HG03139 (cell line): Measurements from ENCODE around the gene MEGF6.

Source experiments
- ATAC-seq: cut with Tn5 transposase; IDR thresholded peaks from one replicate; pipeline ENCODE4 v1.9.1; 2021; ENCODE audit not compliant: unreplicated experiment

The MEGF6 gene

DNA sequence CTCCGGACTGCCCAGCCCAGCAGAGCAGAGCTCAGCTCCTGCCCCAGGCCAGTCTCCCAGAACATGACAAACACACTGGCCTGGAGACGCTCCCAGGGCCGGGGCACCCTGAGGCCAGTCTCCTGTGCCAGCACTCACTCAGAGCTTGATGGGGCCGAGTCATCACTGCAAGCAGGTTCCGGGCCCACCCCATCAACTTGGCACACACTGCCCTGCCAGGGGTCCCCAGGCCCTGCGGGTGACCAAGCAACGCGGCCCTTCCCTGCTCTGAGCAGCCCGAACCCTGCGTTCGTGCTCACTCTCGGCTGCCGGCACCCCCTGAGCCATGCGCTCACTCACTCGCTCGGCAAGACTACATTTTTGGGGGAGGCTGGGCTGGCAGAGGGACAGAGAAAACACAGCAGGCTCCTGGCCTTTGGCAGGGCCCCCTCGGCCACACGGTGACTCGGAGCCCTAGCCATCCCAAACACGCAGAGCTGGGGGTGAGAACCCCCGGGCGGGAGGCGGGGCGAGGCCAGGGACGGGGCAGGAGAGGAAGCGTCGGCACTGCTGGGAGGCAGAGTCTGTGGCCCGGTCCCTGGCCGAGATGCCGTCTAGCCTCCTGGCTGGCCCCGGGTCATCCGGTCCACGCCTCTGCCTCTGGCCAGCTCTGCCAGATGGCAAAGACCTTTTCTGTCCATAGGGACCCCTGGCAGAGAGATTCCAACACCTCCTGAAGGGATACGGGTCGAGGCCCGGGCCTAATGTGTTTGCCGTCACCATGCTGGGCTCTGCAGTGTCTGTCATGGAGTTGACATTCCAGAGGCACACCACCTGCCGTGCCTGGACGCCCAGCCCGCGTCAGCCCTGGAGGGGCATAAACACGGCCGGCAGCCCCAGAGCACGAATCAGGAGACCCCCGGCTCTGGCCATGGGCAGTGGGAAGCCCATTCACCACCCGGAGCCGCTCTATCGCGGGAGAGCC lies 68.0 kb downstream of the MEGF6 start:
- no peak for ATAC-seq

DNA sequence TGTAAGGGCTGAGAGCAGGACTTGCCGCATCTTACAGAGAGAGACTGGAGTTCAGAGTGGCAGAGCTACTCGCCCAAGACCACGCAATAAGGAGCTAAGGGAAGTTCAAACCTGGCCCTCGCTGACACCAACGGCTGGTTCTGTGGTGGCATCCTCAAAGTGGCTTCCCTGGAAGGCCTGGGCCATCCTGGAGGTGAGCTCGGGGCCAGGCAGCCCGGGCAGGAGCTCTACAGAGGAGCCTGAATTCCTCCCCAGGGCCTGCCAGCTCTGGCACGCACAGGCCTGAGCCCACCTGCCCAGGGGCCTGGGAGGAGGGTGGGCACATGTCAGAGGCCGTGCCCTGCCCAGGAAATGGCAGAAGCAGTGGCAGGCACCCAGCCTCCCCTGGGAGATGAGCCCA lies 68.6 kb downstream of the MEGF6 start:
- no peak for ATAC-seq

DNA sequence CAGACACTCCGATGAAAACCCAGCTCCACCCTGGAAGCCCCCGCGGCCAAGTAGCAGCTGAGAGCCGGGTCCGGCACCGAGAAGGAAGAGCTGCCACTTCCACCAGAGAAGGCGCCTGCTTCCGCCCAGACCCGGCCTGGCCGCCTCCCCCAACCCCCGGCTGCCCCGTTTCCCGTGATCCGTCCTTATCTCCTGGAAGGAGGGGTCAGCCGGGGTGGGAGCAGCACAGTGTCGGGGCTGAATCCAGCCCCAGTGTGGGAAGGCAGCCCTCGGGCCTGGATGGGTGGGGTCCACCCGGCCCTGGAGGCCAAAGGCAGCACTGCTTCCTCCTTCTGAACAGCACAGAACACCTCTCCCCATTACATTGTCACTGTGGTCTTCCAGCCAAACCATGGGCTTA lies 69.4 kb downstream of the MEGF6 start:
- ATAC-seq = no peak

DNA sequence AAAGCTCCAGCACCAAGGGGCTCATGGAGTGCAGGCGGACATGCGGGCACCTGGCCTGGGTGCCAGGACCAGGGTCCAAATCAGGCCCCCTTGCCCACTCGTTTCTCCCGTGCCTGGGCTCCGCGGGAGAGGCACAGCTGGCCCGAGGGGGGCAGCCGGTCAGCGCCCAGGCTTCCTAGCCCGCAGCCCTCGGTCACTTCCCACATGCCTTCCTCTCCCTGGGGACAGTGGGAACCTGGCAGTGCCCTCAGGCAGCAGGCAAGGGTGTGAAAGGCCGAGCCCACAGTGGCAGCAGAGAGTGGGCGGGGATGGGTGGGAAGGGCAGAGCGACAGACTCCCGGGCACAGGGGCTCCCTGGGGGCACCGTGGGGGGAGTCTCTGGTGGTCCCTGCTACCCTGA lies 69.8 kb downstream of the MEGF6 start:
- ATAC-seq = no peak

DNA sequence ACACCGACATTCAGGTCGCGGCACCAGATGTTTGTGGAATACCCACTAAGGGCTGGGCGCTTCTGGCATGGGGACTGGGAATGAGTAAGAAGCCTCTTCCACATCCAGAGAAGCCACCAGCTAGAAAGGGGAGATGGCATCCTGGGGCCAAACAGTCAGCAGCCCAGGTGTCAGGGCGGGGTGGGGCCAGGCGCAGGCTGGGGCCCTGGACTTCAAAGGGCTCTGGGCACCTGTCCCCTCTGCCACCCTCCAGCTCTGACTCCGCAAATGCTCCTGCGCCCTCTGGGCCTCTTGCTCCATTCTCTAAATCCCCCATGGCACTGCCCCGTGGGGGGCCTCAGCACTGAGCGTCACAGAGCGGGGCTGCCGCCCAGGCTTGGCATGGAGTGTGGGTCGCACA lies 70.4 kb downstream of the MEGF6 start:
- ATAC-seq = no peak

DNA sequence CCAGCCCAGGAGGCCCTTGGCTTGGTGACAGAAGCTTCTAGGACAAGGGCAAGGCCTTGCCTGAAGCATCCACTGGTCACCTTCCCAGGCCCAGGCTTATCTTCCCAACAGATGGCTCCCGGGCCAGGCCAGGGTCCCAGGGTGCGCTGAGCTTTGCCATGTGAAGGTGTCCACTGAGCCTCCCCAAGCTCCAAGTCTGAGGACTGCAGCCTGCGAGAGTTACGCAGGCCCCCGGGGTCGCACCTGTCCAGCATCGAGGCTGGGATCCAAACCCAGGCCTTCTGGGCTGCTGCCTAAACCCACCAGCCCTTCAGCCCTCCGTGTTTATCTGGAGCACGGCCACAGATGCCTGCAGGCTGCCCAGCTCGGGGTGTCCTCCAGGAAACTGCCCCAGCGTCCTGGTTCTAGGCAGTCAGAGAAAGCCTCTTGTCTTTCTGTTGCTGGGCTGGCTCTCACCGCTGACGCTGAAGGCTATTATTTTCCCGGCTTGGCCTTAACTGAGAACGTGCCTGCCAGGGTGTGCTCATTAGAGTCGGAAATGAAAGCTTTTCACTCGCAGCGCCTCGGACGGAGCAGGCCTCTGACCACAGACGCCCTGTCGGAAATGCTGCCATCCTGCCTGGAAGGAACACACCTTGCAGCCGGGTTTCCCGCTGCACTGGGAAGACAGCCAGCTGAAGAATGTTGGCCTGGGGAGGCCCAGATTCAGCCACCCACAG lies 71.4 kb downstream of the MEGF6 start:
- ATAC-seq = no peak

DNA sequence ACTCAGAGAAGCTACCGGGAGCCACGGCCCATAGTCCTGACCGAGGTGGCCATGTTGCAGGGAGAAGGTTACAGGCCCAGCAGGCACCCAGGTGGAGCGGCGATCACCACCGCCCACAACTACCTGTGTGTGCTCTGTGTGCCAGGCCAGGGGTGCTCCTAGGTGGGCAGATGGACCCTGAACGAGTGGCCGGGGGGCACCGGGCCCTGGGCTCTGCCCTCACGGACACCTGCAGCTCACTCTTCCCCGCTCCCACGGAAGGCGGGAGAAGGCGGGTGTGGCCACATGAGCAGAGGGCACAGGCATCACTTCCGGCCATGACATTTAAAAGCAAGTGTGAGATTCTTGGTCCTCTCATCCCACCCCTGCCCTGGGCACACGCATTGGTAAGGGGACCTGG lies 73.9 kb downstream of the MEGF6 start:
- ATAC-seq = no peak

DNA sequence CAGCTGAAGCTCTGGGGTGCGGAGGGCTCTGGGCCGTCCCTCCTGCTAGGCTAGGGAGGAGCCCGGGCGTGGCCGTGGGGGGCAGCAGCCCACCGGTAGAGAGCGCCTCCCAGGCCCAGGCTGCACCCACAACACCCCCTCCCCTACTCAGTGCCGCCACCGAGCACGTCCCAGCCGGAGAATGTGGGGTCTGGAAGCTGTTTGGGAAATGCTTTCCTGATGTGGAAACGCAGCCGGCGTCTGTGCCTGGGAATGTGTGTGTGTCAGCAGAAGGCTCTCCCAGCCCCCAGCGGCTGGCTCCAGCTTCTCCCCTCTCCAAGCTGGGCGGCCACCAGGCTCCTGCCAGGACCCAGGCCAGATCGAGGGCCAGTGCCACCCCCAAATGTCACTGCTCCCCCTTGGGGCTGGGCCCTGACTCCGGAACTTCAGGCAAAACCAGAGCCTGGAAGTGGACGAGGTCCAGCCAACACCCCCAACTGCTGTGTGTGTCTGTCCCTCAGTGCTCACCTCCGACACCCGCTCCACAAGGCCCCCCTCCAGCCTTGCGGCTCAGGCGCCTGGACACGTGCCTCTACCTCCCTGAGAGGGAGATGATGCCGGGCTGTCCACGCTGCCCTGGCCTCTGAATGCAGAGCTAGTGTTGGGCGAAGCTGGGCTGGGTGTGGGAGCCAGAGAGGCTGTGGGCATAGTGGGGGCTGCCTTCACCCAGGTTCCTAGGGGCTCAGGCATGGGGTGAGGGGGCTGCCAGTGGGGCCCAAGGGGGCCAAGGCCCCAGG lies 74.7 kb downstream of the MEGF6 start:
- ATAC-seq = no peak

DNA sequence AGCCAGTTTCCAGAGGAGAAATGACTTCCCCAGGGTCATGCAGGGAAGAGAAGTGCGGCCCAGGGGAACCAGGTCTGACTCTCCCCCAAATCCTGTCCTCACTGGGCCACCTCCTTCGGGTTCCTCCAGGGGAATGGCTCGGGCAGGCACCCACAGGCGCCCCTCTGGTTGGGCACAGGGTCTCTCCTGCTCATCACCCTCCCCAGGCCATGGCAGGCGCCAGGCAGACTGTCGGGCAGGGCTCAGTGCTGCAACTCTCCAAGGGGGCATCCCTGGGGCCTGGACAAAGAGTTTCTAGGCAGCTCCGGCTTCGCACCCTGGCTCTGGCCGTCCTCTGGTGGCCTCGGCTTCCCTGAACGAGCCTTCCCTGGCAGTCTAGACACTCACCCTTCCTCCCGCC lies 75.6 kb downstream of the MEGF6 start:
- no peak for ATAC-seq

DNA sequence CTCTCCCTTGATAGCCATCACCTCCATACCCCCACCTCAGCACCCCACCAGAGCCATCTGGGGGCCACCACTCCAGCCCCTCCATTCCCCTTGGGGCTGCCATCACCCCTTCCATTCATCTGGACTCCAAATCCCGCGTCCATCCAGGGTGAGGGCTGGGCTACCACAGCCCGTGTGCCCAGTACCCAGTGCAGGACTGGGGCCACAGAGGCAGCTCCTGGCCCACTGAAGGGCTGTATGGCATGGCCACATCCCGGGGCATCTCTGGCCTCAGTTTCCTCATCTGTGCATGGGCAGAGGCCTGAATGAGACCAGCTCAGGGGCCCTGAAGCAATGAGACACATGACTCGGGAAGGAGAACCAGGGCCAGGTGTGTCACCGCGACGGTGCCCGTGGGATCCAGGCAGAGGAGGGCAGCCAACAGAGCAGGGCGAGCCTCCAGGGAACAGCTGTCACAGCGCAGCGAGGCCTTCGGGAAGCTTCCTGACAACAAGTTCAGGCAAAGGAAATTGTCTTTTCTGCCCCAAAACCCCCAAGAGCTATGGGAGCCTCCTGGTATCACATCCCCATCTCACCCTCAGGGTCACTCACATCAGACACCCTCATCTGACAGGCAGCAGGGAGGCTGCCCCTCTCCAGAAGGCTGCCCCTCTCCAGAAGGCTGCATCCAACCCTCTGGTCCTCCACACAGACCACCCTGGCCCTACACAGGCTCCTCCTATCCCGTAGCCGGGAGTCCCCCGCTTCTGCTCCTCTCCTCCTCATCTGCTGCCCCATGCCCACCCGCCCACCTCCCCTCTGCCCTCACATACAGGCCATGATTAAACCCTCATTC lies 76.3 kb downstream of the MEGF6 start:
- no peak for ATAC-seq

DNA sequence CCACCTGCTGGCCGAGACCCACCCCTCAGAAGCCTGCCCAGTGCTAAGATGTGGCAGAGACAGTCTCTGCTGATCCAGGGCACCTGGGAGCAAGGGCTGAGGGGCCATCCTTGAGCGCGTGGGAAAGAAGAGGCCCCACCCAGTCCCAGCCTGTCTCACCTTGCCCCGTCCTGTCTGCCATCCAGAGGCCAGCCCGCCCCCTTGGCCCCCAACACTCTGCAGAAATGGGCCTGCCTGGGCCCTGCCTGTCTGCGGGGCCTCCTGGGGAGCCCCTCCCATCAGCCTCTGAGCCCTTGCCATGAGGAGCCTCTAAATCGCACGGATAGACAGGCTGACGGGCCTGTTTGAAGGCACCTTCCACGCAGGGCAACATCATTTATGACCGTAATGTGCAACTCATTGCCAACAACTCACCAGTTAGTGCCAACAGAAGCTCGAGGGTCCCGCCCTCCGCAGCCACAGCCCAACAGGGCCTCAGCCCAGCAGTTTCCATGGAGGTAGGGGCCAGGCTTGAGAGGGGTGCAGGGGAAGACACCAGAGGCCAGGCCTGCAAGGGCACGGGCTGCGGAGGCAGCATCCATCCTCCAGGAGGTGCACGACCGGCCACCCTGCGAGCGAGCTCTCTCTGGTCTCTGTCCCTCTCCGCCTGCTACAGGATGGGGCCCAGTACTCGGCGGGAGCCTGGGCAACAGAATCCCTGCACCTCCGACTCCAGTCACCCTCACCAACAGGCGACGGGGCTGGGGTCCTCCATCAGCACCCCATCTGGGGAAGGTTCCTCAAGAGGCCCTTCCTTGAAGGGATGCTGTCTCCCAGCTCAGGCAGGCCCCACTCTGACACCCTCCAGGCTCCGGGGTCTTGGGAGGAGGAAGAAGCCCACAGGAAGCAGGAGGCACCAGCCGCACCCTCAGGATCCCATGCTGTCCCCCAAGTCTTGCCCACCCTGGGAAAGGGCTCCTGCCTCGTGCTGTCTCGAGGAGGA lies 78.0 kb downstream of the MEGF6 start:
- no peak for ATAC-seq

DNA sequence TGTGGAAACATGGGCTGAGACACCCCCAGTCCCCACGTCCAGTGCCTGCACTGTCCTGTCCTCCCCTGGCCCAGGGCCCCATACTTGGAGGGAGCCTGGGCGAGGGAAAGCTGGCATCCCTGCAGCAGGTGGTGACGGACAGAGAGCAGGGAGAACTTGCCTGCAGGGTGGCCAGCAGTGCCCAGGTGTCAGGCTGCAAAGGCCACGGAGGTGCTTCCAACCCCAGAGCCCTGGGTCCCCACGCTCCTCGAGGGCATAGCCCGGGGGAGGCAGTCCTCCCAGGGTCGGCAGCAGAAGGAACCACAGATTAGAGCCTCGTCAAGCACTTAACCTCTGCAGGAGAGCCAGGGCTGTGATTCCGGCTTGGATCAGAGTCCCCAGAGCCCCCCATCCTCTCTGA lies 79.4 kb downstream of the MEGF6 start:
- ATAC-seq = no peak

DNA sequence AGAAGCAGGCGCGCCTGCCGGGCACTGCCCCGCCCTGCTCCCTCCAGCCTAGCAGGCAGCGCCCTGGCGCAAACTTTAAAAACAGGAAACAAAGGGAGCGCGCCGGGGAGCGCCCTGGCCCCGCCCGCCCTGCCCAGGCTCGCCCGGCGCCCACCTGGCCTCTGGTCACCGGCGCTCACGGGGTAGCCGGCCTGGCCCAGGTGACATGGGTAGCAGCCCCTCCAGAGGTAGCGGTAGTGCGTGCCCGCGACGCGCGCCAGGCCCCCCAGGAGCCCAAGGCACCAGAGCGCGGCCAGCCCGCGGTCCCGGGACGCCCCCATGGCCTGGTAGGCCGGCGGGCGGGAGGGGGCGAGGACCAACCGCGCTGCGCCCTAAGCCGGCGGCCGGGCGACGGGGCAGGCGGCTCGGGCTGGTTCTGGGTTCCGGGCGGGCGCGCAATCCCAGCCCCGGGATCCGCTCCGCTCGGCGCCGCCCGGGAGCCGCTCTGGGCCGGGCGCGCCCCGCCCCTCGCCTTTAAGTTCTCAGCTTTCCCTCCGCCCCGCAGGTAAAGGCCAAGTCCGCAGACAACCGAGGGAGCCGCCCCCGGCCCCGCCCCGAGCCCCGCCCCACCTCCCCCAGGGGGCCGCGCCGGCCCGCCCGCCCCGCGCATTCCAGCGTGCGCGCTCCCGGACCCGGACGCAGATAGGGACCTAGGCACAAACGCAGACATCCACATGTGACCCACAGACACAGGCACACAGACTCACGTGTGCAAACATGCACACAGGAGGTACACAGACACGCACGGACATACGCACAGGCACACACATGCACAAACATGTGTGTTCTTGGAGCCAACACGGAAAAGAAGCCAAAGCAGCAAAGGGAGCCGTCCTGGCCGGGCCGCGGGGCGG lies 80.1 kb downstream of the MEGF6 start:
- ATAC-seq = no peak

DNA sequence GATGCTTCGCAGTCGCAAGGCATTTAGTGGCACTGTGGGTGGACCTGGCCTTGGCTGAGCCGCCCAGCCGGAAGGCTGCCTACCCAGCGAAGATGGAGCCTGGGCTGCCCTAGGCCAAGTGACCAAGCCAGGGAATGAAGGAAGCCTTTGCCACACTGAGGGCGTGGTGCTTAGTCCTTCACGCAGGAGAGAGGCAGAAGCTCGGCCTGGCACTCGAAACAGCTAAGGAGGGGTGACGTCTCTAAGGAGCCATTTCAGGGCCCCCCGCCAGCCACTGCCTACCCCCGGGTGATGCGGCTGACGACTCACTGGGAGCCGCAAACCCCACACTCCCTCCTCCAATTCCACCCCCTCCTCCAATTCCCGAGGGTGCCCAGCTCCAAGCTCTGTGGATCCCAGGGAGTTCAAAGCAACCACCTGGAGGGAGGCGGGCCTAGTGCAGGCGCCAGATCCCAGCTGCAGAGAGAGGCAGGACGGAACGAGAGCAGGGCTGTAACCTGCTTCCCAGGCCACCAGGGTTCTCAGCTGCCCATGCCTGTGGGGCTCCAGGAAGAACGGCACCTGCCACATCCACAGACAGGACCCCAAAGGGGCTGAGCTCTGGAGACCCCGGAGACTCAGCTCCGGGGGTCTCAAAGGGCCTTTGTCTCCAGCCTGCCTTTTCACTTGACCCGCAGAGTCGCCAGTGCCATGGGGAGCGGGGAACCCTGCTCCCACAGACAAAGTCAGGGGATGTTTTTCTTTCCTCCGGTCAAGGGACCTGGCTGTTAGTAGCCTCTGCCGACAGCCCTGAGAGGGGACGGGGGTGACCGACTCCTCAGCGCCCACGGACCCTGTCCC lies 81.0 kb downstream of the MEGF6 start:
- no peak for ATAC-seq

DNA sequence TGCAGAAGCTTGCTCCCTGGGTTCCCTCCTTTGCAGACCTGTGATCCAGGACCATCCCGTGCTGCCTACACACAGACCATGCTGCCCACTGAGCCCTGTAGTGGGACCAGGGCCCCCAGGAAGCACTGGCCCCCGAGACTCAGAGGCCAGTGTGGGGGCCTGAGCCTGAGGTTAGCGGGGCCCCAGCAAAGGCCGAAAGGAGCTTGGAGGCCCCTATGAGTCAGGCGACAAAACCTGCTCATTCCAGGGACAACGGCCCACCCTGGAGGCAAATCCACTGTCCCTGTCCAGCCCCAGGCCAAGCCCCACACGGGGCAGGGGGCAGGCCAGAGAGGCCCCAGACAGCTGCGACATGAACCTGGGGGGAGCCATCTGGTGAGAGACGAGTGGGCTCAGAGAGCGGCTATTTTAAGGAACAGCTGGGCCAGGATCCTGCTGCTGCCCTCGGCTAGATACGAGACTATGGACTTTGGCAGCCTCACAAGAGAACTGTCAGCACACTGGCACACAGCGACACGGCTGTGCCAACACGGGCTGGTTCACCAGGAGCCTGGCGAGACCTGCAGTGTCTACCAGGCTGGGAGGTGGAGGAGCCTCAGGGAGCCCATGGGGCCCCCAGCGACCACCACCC lies 82.1 kb downstream of the MEGF6 start:
- ATAC-seq = no peak

DNA sequence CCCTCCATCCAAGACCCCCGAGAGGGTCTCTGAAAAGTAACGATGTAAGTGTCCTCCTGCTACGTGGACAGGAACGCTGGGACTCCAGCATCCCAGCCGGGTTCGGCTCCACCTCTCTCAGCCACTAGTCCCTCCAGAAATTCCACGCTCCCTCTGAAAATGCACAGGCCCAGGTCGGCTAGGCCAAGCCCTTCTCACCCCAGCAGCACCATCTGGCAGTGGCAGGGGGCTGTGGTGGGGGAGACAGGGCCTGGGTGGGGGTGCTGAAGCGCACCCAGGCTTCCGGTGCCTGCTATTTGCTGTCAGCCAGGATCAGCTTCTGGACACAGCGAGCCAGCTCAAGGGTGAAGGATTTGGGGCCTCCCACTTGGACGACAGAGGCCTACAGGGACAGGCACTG lies 83.5 kb downstream of the MEGF6 start:
- no peak for ATAC-seq
